Measurements from ENCODE around the gene SFSWAP.

SFSWAP gene

DNA sequence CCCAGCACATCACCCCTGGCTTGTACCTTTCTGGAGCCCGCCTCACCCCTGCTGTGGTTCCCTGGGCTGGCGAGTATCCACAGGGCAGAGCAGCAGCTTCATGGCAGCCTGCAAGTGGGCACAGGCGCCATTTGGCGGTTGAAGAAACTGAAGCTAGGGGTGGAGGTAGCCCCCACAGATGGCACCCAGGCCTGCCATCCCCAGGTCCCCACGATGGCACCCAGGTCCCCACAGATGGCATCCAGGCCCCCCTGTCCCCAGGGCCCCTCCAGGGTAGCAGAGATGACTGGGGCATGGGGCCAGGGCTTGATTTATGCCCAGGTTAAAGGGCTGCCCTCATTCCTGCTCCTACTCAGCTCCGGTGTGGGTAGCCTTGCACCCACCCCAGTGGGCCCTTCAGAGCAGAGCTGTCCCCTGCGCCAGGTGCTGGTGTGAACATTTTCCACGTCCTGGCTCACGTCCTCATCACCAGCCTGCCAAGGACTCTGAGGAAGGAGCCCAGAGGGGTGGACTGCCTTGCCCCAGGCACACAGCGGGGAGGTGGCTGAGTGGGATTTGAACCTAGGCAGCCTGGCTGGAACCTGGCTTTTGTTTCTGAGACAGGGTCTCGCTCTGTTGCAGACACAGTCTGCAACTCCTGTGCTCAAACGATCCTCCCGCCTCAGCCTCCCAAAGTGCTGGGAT lies 126.0 kb downstream of the SFSWAP start:
- DNase-seq, result no peak

DNA sequence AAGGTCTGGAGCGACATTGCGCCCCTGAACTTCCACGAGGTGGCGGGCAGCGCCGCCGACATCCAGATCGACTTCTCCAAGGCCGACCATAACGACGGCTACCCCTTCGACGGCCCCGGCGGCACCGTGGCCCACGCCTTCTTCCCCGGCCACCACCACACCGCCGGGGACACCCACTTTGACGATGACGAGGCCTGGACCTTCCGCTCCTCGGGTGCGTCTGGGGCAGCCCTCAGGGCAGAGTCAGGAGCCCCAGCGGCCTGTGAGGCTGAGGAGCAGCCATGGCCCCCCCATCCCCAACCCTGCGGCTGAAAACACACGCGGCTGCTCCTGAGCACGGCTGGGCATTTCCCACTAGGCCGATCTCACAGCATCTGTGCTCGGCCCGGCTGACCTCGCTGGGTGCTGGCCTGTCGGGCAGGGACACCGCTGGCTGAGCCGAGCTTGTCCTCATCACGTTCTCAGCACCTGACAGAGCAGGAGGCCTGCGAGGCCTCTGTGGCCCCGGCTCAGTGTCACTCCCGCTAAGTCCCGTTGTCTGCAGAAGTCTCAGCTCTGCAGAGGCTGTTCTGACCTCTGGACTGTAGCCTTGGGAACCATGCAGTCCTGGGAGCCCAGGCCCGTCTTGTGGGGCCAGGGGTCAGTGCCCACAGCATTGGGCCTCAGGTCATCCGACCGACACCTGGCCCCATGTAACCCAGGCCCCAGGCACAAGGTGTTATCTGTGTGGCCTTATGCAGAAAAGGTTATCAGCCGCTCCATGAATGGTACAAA lies 129.9 kb downstream of the SFSWAP start:
- DNase-seq, result no peak

DNA sequence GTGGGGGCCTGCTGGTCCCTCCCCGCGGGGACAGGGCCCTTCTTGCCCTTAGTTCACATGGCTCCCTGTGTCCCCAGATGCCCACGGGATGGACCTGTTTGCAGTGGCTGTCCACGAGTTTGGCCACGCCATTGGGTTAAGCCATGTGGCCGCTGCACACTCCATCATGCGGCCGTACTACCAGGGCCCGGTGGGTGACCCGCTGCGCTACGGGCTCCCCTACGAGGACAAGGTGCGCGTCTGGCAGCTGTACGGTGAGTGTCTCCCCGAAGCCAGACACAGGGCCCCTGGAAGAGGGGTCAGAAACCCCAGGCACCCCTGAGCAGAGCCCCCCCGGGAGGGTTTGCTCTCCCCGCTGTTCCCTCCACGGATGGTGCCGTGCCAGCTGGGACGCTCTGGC lies 130.7 kb downstream of the SFSWAP start:
- no peak for DNase-seq

DNA sequence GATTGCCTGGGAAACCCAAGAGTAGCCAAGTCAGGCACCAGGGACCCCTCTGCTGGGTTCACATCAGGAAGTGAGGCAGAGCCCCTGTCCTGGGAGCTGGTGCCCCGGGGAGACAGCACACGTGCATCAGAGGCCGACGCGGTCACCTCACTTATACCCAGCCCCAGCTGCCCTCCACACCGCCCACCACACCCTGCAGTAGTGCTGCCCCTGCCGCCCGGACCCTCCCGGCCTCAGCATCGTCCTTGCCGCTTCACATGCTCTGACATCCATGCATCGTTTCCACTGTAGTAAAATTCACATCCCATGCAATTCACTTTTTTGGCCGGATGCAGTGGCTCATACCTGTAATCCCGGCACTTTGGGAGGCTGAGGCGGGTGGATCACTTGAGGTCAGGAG lies 131.3 kb downstream of the SFSWAP start:
- no peak for DNase-seq

DNA sequence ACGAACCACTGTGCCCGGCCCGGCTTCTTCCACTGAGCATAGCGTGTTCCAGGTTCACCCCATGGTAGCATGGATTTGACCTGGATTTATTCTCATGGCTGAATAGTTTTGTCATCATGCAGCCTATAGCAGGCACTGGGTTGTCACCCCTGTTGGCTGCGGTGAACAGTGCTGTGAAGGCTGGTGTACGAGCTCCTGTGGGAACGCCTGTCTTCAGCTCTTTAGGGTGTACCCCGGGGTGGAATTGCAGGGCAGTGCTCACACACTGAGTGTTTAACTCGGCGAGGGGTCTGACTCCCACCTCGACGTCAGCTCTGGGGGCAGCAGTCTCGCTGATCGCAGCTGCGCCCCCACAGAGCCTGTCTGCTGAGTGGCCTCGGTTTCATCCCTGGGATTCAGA lies 132.6 kb downstream of the SFSWAP start:
- no peak for DNase-seq

DNA sequence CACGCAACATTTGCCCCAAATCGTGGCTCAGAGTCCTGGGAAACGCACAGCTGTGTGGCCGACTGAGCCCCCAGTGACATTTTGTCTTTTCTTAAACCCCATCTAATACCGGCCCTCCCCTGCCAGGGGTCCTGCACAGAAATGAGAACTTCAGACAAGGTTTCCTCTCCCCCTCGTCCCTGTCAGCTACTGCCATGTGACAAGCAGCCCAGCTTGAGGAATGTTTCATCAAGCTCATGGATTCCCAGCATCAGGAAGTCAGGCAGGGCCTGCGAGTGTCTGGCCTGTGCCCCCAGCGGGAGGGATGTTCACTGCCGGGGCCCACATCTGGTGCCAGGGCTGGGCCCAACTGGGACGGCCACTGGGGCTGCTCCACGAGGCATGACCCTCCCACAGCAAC lies 133.2 kb downstream of the SFSWAP start:
- no peak for DNase-seq

DNA sequence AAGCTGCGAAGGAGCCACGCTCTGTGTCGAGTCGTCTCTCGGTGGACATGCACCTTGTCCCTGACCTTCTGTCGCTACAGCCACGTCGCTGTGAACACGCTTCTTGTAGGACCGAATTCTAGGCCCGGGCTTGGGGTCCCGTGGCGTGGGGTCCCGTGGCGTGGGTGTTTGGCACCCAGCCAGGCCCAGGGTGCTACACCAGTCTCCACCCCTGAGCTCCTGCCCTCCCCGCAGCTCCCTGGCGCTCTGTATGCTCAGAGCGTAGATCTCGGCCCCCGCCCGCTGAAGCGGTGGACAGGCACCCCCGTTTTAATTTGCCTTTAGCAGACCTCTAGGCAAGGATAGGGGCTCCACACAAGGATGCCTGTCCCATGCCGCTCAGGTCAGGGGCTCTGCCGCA lies 133.8 kb downstream of the SFSWAP start:
- DNase-seq, result no peak

DNA sequence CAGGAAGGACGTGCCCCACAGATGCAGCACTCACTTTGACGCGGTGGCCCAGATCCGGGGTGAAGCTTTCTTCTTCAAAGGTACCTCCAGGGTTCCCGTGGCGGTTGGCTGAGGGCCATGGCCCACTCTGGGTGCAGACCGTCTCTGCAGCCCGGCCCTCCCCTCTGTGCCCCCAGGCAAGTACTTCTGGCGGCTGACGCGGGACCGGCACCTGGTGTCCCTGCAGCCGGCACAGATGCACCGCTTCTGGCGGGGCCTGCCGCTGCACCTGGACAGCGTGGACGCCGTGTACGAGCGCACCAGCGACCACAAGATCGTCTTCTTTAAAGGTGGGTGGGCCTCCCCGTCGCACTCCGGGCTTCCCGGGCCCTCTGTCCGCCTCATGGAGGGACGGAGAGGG lies 134.2 kb downstream of the SFSWAP start:
- DNase-seq, result no peak

DNA sequence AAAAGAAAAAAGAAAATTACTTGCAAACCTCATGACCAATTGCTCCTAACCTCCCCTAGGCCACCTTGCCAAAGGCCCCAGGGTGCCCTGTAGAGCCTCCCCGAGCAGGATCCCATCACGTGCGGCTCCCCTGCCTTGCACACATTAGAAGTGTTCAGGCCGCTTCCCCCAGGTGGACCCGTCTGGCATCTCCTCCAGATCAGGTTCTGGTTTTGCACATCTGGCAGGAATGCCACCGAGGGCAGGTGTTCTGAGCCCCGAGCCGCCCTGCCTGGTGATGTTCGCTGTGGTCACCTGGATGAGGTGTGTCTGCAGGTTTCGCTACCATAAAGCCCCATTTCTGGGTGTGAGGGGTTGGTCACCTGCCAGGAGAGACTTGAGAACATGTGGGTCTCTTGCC lies 136.6 kb downstream of the SFSWAP start:
- DNase-seq, result no peak

DNA sequence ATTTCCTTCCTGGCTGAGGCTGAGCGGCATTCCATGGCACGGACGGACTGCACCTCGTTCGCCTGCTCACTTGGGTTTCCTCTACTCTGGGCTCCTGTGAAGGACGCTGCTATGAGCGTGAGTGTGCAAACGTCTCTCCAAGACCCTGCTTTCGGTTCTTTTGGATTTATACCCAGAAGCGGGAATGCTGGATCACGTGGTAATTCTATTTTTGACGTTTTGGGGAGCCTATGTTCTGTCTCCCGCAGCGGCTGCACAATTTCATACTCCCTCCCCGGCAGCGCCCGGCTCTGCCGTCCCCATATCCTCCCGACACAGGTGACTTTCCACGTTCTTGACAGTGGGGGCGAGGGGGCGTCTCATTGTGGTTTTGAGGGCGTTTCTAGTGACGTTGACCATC lies 137.9 kb downstream of the SFSWAP start:
- no peak for DNase-seq
